GM12872 (cell line): ENCODE results near the gene CALHM1.

ENCODE experiments used
- TF ChIP-seq, protein P1 (sequence below): IDR thresholded peaks from 3 replicates; pipeline ENCODE4 v1.5.1; 2011; ENCODE audit warnings: low read depth, mild to moderate bottlenecking, low read length, moderate library complexity; ENCODE audit not compliant: insufficient read depth

The CALHM1 gene

DNA sequence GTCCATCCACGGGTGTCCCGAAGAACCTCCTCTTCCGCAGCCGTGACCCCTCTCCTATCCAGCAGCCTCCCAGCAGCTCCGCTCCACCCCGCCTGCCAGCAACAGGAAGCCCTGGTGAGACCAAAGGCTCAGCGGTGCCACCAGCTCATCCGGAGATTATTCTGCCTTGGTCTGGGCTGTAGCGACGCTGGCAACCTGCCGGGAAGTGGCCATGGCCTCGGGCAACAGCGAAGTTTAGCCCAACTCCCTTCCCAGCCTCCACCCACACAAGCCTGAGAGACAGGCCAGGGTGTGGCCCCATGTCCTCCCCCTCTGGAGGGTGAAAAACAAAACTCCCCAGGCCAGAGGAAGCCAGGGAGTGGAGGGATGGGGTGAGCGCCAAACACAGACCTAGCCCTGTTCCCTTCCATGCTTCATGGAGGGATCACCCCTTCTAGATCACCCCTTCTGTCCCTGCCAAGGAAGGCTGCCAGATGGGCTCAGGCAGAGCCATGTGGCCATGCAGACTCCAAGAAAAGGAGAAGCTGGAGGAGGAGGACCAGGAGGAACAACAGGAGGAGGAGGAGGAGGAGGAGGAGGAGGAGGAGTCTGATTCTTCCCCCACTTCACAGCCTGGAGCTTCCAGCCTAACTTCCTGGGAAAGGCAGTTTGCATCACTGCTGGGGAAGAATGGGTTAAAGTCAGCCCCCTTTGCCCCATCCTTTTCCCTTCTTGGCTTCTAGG is 7.4 kb downstream of the CALHM1 start:
- TF ChIP-seq, protein P1, sequence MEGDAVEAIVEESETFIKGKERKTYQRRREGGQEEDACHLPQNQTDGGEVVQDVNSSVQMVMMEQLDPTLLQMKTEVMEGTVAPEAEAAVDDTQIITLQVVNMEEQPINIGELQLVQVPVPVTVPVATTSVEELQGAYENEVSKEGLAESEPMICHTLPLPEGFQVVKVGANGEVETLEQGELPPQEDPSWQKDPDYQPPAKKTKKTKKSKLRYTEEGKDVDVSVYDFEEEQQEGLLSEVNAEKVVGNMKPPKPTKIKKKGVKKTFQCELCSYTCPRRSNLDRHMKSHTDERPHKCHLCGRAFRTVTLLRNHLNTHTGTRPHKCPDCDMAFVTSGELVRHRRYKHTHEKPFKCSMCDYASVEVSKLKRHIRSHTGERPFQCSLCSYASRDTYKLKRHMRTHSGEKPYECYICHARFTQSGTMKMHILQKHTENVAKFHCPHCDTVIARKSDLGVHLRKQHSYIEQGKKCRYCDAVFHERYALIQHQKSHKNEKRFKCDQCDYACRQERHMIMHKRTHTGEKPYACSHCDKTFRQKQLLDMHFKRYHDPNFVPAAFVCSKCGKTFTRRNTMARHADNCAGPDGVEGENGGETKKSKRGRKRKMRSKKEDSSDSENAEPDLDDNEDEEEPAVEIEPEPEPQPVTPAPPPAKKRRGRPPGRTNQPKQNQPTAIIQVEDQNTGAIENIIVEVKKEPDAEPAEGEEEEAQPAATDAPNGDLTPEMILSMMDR: no peak

GRCh38 chr10:103450201-103450695 is 8.5 kb downstream of the CALHM1 start:
- TF ChIP-seq, protein P1: no peak

- TF ChIP-seq, protein P1: no peak
Measured at GRCh38 chr10:103449208-103450144, 9.2 kb downstream of the CALHM1 start.

DNA sequence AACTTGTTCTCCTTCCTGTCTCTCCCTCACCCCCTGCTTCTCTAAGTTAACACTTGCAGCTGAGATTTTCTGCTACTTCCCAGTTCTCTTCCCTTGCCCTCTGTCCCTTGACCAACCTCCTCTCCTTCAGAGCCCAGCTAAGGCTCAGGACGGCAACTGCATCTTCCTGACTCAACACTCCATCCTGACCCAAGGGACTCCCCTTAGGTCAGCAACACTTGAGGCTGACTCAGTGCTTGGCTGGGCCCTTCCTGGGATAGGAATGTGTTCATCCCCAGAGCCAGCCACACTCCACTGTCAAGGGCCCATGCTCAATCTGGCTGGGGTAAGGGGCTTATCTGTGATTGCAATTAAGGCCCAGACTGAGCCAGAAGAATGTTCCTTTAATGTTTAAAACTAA is 10.0 kb downstream of the CALHM1 start:
- TF ChIP-seq, protein P1: no peak

DNA sequence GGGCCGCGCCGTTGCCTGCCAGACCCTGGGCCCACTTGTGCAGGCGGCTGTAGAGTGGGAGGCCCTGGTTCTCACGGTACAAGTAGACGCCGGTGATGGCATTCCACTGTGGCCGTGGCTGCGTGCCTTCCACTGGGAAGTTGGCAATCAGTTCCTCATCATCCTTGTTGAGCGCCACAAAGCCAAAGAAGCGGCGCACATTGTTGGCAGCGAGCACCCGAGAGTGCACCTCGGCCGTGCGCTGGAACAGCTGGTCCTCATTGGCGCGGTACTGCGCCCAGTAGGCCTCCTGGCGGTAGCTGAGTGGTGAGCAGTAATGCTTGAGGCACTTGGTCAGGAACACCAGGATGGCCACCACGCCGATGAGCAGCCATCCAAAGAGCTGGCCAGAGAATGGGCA is 11.5 kb downstream of the CALHM1 start:
- TF ChIP-seq, protein P1: no peak

DNA sequence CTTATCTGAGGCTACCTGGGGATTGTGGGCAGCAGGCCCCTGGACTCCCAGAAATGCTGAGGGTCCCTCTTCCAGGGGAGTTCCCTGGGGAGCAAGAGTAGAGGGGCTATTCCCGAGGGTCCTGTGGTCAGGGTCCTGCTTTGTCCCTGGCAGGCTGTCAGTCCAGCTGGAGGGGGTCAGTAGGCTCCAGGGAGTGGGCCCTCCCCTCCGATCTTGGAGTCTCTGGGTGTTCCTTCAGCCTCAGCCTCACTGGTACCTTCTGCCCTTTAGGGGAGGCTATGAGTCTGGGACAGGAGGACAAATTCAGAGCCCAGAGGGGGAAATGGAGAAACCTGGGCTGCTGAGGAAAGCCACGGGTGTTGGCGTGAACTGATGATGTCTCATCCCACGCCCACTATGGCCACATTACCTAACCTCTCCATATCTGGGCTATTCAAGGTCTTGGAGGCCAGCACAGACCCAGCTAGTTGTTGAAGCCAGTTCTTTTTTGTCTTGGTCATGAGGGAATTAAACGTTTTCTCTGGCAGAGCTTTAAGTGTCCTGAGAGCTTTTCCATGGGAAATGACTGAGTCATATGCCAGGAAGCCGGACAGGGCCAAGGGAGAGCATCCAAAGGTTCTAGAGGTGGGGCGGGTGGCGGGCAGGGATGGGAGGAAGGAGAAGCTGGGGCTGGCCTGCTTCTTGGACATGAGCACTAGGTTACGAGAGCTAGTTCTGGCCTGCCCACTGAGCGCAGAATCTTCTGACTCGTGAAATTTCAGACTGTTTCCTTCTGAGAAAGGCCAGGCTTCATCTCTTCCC is 12.7 kb downstream of the CALHM1 start:
- TF ChIP-seq, protein P1: no peak
